Adrenal gland (tissue), 5 donors: ENCODE results near the gene IKZF3.
"Not testable (repeated sequence)": the region's sequence is repeated elsewhere in the genome, so short reads cannot be mapped to it uniquely, and the experiment has no call there.

Source experiments
- POLR2A ChIP-seq, 2 donors: fragments of 450-650 bp; IDR thresholded peaks; one replicate each; pipeline ENCODE4 v1.6.1; 2017; ENCODE audit warnings: antibody characterized with exemption in 2 of 2, mild to moderate bottlenecking in 2 of 2, moderate library complexity in 1 of 2
- TF ChIP-seq, protein P1 (sequence below), 6 experiments: fragments of 450-650 bp in 4 of 6; fragments of 200-600 bp in 2 of 6; sonication (generic) in 1 of 6; IDR thresholded peaks; 1 replicate in 5 of 6; 2 replicates in 1 of 6; pipeline versions ENCODE4 v1.5.1 to v1.8.0; 2016 to 2021; ENCODE audit warnings: antibody characterized with exemption in 6 of 6, mild to moderate bottlenecking in 2 of 6, moderate library complexity in 1 of 6
- donor health status: DM: no; HTN: no; CAD: no.

DNA sequence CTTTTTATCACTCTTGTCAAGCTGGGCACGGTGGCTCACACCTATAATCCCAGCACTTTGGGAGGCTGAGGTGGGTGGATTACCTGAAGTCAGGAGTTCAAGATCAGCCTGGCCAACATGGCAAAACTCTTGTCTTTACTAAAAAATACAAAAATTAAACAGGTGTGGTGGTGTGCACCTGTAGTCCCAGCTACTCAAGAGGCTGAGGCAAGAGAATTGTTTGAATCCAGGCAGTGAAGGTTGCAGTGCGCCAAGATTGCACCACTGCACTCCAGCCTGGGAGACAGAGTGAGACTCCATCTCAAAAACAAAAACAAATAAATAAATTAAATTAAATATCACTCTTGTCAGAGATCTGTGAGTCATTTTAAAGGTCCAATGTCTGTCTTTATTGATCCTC is 37.9 kb upstream of the IKZF3 start:
- TF ChIP-seq, protein P1, sequence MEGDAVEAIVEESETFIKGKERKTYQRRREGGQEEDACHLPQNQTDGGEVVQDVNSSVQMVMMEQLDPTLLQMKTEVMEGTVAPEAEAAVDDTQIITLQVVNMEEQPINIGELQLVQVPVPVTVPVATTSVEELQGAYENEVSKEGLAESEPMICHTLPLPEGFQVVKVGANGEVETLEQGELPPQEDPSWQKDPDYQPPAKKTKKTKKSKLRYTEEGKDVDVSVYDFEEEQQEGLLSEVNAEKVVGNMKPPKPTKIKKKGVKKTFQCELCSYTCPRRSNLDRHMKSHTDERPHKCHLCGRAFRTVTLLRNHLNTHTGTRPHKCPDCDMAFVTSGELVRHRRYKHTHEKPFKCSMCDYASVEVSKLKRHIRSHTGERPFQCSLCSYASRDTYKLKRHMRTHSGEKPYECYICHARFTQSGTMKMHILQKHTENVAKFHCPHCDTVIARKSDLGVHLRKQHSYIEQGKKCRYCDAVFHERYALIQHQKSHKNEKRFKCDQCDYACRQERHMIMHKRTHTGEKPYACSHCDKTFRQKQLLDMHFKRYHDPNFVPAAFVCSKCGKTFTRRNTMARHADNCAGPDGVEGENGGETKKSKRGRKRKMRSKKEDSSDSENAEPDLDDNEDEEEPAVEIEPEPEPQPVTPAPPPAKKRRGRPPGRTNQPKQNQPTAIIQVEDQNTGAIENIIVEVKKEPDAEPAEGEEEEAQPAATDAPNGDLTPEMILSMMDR (IDR thresholded peaks at IDR 0.05) = not testable (repeated sequence)
- not testable (repeated sequence) for TF ChIP-seq POLR2A (IDR thresholded peaks at IDR 0.05)
